Adipocyte (in vitro differentiated cells): ENCODE data around the gene FRS3.
A peak's percentile ranks its signal among the peaks of the same experiment; 100 is the strongest.

ENCODE experiments used
- DNase-seq: peaks from one replicate; pipeline ENCODE4 v3.0.0-alpha.2; 2015; ENCODE audit warnings: low read depth
- H3K27me3 ChIP-seq: replicated peaks from 2 replicates; pipeline ENCODE4 v1.7.0; 2013; ENCODE audit warnings: mild to moderate bottlenecking, low read length, moderate library complexity; ENCODE audit not compliant: control insufficient read depth, insufficient read depth
- H3K36me3 ChIP-seq: 2 replicates; pipeline ENCODE4 v1.7.0; 2013; ENCODE audit warnings: low read length, mild to moderate bottlenecking, moderate library complexity; ENCODE audit not compliant: control insufficient read depth, insufficient read depth, severe bottlenecking
- H3K4me1 ChIP-seq: 2 replicates; pipeline ENCODE4 v1.7.0; 2013; ENCODE audit warnings: mild to moderate bottlenecking, low read length, moderate library complexity; ENCODE audit not compliant: control insufficient read depth, insufficient read depth
- H3K4me3 ChIP-seq: 2 replicates; pipeline ENCODE4 v1.7.0; 2013; ENCODE audit warnings: mild to moderate bottlenecking, low read length, moderate library complexity
- H3K9ac ChIP-seq: 2 replicates; pipeline ENCODE4 v1.7.0; 2013; ENCODE audit warnings: mild to moderate bottlenecking, low read length, moderate library complexity
- H3K9me3 ChIP-seq: 2 replicates; pipeline ENCODE4 v1.7.0; 2013; ENCODE audit warnings: mild to moderate bottlenecking, low read length, moderate library complexity; ENCODE audit not compliant: control insufficient read depth

Gene FRS3

DNA sequence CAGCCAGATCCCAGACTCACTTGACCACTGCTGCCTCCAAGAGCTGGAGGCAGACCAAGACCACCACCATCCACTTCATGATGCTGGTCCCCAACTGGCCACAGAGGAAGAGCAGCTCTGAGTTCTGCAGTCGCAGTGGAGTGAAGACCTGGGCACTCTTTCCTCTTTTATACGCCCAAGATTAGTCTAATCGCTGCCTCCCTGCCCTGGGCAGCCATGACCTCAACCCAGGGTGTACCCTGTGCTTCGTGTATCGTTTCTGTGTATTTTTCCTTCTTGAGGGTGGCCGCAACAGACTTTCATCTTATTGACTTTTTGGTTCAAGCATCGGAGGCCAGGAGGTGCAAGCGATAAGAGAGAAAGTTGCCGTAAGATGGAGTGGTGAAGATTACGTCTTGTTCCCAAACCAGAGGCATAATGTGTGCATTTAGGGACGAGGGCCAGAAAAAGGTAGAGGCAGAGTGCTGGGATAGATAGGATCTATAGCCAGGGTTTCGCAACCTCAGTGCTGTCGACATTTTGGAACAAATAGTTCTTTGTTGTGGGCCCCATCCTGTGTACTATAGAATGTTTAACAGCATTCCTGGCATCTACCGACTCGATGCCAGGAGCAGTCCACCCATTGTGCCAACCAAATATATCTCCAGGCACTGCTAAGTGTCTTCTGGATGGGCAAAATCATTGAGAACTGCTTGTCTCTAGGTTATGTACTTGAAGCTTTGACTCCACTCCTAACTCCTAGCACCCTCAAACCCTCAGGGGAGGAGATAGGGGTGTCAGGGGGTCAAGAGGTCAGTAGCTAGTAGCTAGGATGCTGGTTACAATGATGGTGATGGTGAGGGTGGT is 32.2 kb downstream of the FRS3 start, which contains the start of gene PGC:
Gene PGC, minus strand, starts transcription at position 142 of the 846 bp plus-strand sequence. Its CDS starts 63 bp downstream, at position 79.
- H3K27me3 ChIP-seq: peaks cover 17% of the 10 kb centered on the region
- peak; percentile 36 for DNase-seq
- no peaks in the 10 kb centered on the region for H3K9me3 ChIP-seq
- no peak within 1 kb of the TSS for H3K4me3 ChIP-seq
- no peaks in the 10 kb centered on the region for H3K36me3 ChIP-seq
- no peaks in the 10 kb centered on the region for H3K4me1 ChIP-seq
- H3K9ac ChIP-seq: no peak within 1 kb of the TSS

DNA sequence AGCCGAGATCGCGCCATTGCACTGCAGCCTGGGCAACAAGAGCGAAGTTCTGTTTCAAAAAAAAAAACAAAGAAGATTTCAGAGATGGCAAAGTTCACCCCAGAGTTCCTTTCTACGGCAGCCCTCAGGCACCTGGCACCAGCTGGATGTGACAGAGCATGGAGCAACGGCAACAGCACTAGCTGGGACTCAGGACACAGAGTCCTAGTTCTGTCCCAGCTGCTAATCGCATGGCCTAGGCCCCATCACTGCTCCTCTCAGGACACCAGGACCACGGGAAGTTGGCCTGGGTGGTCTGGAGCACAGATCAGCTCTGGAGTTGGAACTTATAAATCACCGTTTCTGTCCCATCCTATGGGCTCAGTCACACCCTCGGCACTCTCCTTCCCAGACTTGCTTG is 33.6 kb downstream of the FRS3 start:
- Histone ChIP-seq H3K36me3 (no peaks in the 10 kb centered on the region), H3K4me3 (no peak overlapping the region), H3K27me3 (peaks cover 17% of the 10 kb centered on the region), H3K4me1 (no peaks in the 10 kb centered on the region), H3K9ac (no peak overlapping the region), H3K9me3 (no peaks in the 10 kb centered on the region)
- DNase-seq: no peak

DNA sequence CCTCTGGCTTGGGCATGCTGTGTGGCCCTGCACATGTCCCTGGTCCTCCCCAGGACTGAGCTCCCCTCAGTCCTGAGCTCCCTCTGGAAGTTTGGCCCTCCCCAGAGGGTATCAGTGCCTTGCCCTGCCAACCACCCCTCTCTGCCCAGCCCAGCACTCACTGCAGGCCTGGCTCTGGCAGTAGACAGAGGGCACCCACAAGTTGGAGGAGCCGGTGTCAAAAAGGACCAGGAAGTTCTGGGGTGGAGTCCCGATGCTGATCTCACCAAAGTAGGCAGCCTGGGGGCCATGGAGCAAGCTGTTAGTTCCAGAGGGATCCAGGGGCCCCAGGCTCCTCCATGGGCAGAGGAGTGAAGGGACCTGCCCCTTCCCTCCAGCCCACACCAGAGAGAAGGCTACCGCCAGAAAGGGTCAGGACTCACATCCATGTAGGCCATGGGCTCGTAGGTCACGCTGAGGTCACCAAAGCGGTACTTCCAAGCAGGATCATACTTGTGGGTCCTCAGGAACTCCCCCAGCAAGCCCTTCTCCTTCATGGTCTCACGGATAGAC is 35.4 kb downstream of the FRS3 start:
- Histone ChIP-seq H3K27me3 (peaks cover 25% of the 10 kb centered on the region), H3K9ac (no peak overlapping the region), H3K4me3 (no peak overlapping the region), H3K36me3 (no peaks in the 10 kb centered on the region), H3K9me3 (no peaks in the 10 kb centered on the region), H3K4me1 (no peaks in the 10 kb centered on the region)
- DNase-seq: no peak

DNA sequence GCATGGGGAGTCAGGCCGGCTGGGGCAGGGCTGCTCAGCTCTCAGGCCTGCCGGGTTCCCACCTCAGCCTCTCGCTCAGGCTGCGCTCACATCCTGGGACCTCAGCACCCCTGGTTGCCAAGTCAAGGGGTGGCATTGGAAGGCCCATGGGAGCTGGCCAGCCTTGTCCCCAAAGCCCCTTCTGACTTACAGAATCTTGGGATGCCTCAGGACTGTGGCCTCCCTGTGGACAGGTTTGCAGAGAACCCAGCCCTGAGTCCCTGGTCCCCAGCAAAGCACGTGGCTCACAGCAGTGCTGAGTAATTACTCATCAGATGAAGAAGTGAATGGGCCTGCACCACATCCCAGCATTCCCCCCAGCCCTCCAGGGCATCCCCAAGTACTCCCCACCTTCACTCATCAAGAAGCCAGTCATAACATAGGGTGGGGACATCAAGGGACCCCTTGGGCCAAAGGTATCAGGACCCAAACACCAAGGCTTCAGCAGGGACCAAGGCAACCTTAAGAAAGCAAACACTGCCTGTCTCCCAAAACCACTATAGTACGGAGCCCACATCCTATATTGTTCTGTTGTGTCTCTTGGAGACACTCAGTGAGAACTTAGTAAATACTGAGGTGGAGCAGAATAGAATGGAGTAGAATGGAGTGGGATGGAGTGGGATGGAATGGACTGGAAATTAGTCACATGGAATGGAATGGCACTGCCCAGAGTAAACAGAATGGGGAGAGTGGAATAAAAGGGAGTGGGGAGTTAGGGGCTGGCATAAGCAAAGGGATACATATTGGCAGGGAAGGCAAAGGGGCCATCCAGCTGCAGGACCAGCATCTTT is 36.1 kb downstream of the FRS3 start:
- Histone ChIP-seq H3K36me3 (no peaks in the 10 kb centered on the region), H3K27me3 (peaks cover 25% of the 10 kb centered on the region), H3K4me3 (no peak overlapping the region), H3K9ac (no peak overlapping the region), H3K4me1 (no peaks in the 10 kb centered on the region), H3K9me3 (no peaks in the 10 kb centered on the region)
- DNase-seq: no peak

DNA sequence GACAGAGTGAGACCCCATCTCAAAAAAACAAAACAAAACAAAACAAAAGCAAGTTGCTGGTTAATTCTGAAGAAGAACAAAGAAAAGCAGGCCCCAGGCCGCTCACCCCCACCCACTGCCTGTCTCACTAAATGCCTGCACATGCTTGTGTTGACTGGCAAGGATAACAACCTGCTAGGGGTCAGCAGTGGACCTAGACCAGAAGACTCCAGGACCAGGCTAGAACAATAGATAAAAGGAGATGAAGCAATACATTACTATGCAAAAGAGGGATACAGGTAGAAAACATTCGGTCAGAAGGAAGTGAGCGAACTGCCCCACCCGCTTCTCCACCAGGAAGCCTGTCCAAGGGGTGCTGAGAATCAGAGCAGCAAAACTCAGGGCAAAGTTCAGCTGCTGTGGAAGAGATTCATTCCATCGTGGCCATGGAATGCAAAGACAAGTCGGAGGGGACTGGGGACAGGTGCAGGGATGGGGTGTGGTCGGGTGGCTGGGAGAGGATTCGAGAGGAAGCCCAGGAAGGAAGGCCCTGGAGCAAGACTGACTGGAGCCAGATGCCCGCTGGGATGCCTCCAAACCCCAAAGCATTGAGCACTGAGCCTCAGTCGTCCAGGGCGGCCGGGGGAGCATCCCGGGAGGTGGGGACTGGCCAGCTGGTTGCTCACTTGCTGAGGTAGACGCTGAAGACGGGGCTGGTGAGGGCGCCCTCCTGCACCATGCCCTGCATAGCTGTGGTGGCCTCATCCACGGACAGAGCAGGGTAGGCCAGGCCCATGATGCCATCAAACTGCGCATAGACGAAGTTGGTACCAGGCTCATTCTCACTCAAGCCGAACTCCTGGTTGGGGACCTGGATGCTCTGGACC is 37.8 kb downstream of the FRS3 start:
- H3K27me3 ChIP-seq: peaks cover 16% of the 10 kb centered on the region
- H3K9me3 ChIP-seq: no peaks in the 10 kb centered on the region
- no peaks in the 10 kb centered on the region for H3K36me3 ChIP-seq
- DNase-seq: no peak
- H3K4me3 ChIP-seq: no peak overlapping the region
- H3K4me1 ChIP-seq: no peaks in the 10 kb centered on the region
- H3K9ac ChIP-seq: no peak overlapping the region

DNA sequence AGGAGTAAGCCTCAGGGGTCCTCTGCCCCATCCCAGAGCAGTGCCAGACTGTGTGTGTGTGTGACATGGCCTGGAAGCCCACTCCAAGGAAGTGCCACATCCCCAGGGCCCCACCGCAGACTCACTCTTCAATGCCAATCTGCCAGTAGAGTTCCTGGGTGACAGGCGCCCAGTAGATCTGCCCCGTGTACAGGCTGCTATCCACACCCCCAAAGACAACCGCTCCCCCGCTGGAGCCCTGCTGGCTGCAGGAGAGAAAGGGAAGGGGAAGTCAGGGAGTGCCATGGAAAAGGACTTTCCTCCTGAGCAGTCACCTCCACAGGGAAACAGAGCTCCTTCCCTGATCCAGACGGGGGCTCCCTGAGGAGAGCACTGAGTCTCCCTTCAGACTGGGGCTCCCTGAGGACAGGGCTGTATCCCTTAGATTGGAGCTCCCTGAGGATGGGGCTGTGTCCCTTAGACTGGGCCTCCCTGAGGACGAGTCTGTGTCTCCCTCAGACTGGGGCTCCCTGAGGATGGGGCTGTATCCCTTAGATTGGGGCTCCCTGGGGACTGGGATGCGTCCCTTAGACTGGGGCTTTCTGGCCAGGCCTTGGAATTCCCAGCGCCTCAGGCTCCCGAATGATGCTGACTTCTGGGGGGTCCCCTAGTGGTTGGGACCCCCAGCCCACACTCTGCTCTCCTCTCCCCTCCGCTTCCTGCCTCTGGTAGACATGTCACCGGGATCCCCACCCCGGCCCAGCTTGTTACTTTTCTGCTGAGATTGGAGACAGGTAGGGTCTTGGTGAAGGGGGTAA is 39.1 kb downstream of the FRS3 start:
- H3K36me3 ChIP-seq: no peaks in the 10 kb centered on the region
- no peaks in the 10 kb centered on the region for H3K4me1 ChIP-seq
- H3K4me3 ChIP-seq: no peak overlapping the region
- peaks cover 16% of the 10 kb centered on the region for H3K27me3 ChIP-seq
- no peaks in the 10 kb centered on the region for H3K9me3 ChIP-seq
- no peak for DNase-seq
- no peak overlapping the region for H3K9ac ChIP-seq

DNA sequence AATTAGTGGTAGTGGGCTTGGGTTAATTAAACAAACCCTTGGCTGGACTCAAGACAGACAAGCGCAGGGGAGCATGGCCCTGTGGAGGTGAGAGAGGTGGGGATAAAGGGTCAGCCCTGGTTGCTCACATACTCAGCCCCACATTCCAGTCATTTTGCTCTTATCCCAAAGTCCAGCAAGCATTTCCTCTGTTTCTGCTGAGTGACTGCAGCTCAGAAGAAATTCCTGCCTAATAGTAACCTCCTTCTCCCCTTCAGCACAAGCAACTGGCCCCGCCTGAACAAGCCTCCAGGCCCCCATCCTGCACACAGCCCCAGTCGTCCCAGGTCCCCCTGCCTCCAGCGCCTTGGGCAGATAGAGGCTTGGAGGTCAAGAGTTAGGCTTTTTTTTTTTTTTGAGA is 40.7 kb downstream of the FRS3 start:
- Histone ChIP-seq H3K9ac (no peak overlapping the region), H3K4me3 (no peak overlapping the region), H3K27me3 (peaks cover 16% of the 10 kb centered on the region), H3K4me1 (no peaks in the 10 kb centered on the region), H3K36me3 (no peaks in the 10 kb centered on the region), H3K9me3 (no peaks in the 10 kb centered on the region)
- no peak for DNase-seq

DNA sequence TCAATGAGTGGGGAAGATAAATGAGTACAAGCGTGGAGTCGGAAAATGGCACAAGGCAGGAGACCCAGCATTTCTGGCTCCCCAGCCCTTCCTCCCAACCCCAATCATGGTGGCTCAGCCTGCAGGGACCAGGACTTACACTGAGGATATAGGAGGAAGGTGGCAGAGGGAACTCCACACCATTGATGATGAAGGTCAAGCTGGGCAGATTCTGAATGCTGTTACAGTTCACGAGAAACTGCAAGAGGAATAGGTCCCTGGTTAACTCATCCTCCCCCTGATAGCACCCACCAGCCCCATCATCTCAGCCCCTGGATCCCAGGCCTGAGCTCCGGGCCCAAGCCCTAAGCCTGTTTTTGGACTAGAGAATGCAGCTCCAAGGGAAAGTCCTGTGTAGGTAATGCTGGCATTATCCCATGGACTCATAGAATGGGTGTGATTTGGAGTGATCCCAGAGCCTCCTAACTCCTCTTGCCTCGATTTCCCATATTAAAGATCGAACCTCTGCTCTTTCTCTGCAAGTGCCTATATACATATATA is 42.0 kb downstream of the FRS3 start:
- no peak overlapping the region for H3K9ac ChIP-seq
- no peaks in the 10 kb centered on the region for H3K36me3 ChIP-seq
- no peak for DNase-seq
- H3K27me3 ChIP-seq: peaks cover 16% of the 10 kb centered on the region
- H3K4me1 ChIP-seq: peaks cover 12% of the 10 kb centered on the region
- no peak overlapping the region for H3K4me3 ChIP-seq
- no peaks in the 10 kb centered on the region for H3K9me3 ChIP-seq

DNA sequence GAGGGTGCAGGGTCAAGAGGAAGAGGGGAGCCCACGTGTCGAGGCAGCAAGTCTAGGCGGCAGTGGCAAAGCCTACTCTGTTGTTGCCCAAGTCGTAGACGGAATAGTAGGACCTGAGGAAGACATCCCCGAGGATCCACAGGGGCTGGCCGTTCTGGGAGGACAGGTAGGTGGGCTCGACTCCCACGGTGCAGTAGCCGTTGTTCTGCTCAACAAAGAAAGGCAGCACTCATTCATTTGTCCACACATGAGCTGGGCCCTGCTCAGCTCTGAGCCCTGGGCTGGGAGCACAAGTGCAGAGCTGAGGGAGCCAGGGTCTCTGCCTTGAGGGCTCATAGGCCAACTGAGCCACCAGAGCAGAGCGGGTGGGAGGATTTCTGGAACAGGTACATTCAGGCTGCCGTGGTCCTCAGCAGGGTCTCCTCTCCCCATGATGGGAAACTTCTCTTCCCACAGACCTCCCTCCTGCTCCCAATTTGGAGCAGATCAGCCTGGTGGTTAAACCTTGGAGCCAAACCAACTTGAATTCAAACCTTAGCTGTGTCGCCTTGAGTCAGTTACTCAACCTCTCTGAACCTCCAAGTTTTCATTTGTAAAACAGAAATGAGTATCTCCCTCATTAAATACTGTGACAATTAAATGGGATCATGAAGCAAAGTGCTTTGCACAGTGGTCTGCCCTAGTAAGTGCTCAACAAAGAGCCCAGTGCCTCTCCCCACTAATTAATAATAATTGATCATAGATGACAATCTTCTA is 42.7 kb downstream of the FRS3 start:
- no peaks in the 10 kb centered on the region for H3K36me3 ChIP-seq
- H3K9ac ChIP-seq: no peak overlapping the region
- no peak for DNase-seq
- peaks cover 16% of the 10 kb centered on the region for H3K4me1 ChIP-seq
- H3K9me3 ChIP-seq: no peaks in the 10 kb centered on the region
- no peak overlapping the region for H3K4me3 ChIP-seq
- peaks cover 16% of the 10 kb centered on the region for H3K27me3 ChIP-seq
